HepG2 (cell line): Measurements from ENCODE around the gene ZMIZ2.

Source experiments
- CAMTA2 ChIP-seq: sonication (generic); formaldehyde crosslinking; IDR thresholded peaks from 2 replicates; pipeline ENCODE4 v1.4.0; 2020; ENCODE audit warnings: mild to moderate bottlenecking, missing genetic modification reagents, borderline replicate concordance
- CCAR2 ChIP-seq: fragments of 200-400 bp; formaldehyde crosslinking; optimal IDR thresholded peaks from 2 replicates; pipeline ENCODE3; 2018; ENCODE audit warnings: low read depth, mild to moderate bottlenecking, low read length, moderate library complexity
- EHMT2 ChIP-seq: fragments of 200-600 bp; sonication (generic); IDR thresholded peaks from 2 replicates; pipeline ENCODE4 v1.7.0; 2017; ENCODE audit warnings: antibody characterized with exemption, low read depth, low read length, borderline replicate concordance
- JUND ChIP-seq: sonication (generic); formaldehyde crosslinking; IDR thresholded peaks from 2 replicates; pipeline ENCODE4 v1.8.0; 2022; ENCODE audit warnings: mild to moderate bottlenecking, missing genetic modification reagents
- KDM3A ChIP-seq: IDR thresholded peaks from 2 replicates; pipeline ENCODE4 v1.6.1; 2018; ENCODE audit warnings: low read depth, missing compliant biosample characterization
- TARDBP ChIP-seq: sonication (generic); formaldehyde crosslinking; IDR thresholded peaks from 2 replicates; pipeline ENCODE4 v1.8.0; 2022; ENCODE audit warnings: mild to moderate bottlenecking, missing genetic modification reagents
- ZNF567 ChIP-seq: sonication (generic); formaldehyde crosslinking; IDR thresholded peaks from 2 replicates; pipeline ENCODE4 v1.8.1; 2023; ENCODE audit warnings: mild to moderate bottlenecking, missing genetic modification reagents, borderline replicate concordance
- ZNF589 ChIP-seq: sonication (generic); formaldehyde crosslinking; conservative IDR thresholded peaks from 2 replicates; pipeline ENCODE4 v1.8.0; 2022; ENCODE audit warnings: mild to moderate bottlenecking, moderate library complexity, missing genetic modification reagents
- ZNF674 ChIP-seq: sonication (generic); formaldehyde crosslinking; IDR thresholded peaks from 2 replicates; pipeline ENCODE4 v1.5.0; 2020; ENCODE audit warnings: low read depth, mild to moderate bottlenecking, missing genetic modification reagents
- TF ChIP-seq, protein P1 (sequence below): sonication (generic); formaldehyde crosslinking; IDR thresholded peaks from 2 replicates; pipeline ENCODE4 v1.4.0; 2020; ENCODE audit warnings: low read depth, missing genetic modification reagents
- TF ChIP-seq, protein P2 (sequence below): sonication (generic); formaldehyde crosslinking; IDR thresholded peaks from 2 replicates; pipeline ENCODE4 v1.5.0; 2020; ENCODE audit warnings: mild to moderate bottlenecking, missing genetic modification reagents, moderate library complexity

- TF ChIP-seq JUND (no peak), ZNF567 (no peak), CCAR2 (no peak), CAMTA2 (CRISPR knock-in tag) (no peak), ZNF589 (CRISPR knock-in tag) (no peak), ZNF674 (CRISPR knock-in tag) (no peak), EHMT2 (no peak), KDM3A (CRISPR knock-in tag) (no peak), TARDBP (CRISPR knock-in tag) (no peak)
- TF ChIP-seq, protein P1, sequence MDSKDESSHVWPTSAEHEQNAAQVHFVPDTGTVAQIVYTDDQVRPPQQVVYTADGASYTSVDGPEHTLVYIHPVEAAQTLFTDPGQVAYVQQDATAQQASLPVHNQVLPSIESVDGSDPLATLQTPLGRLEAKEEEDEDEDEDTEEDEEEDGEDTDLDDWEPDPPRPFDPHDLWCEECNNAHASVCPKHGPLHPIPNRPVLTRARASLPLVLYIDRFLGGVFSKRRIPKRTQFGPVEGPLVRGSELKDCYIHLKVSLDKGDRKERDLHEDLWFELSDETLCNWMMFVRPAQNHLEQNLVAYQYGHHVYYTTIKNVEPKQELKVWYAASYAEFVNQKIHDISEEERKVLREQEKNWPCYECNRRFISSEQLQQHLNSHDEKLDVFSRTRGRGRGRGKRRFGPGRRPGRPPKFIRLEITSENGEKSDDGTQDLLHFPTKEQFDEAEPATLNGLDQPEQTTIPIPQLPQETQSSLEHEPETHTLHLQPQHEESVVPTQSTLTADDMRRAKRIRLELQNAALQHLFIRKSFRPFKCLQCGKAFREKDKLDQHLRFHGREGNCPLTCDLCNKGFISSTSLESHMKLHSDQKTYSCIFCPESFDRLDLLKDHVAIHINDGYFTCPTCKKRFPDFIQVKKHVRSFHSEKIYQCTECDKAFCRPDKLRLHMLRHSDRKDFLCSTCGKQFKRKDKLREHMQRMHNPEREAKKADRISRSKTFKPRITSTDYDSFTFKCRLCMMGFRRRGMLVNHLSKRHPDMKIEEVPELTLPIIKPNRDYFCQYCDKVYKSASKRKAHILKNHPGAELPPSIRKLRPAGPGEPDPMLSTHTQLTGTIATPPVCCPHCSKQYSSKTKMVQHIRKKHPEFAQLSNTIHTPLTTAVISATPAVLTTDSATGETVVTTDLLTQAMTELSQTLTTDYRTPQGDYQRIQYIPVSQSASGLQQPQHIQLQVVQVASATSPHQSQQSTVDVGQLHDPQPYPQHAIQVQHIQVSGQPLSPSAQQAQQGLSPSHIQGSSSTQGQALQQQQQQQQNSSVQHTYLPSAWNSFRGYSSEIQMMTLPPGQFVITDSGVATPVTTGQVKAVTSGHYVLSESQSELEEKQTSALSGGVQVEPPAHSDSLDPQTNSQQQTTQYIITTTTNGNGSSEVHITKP (CRISPR knock-in tag): no peak
- TF ChIP-seq, protein P2, sequence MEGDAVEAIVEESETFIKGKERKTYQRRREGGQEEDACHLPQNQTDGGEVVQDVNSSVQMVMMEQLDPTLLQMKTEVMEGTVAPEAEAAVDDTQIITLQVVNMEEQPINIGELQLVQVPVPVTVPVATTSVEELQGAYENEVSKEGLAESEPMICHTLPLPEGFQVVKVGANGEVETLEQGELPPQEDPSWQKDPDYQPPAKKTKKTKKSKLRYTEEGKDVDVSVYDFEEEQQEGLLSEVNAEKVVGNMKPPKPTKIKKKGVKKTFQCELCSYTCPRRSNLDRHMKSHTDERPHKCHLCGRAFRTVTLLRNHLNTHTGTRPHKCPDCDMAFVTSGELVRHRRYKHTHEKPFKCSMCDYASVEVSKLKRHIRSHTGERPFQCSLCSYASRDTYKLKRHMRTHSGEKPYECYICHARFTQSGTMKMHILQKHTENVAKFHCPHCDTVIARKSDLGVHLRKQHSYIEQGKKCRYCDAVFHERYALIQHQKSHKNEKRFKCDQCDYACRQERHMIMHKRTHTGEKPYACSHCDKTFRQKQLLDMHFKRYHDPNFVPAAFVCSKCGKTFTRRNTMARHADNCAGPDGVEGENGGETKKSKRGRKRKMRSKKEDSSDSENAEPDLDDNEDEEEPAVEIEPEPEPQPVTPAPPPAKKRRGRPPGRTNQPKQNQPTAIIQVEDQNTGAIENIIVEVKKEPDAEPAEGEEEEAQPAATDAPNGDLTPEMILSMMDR: no peak
Measured at GRCh38 chr7:44738051-44738723, 10.5 kb upstream of the ZMIZ2 start.
